ENCODE data around the gene FAM234A.
A peak's percentile ranks its signal among the peaks of the same experiment; 100 is the strongest.
"Not testable (repeated sequence)": the region's sequence is repeated elsewhere in the genome, so short reads cannot be mapped to it uniquely, and the experiment has no call there.

FAM234A gene

GRCh38 chr16:252366-253337, 18.0 kb downstream of the FAM234A start:
- Mint-ChIP-seq H3K9me3 (no peaks in the 10 kb centered on the region), H3K4me1 (peaks cover 19% of the 10 kb centered on the region), H3K4me3 (peak overlapping the region; percentile 74), H3K36me3 (peaks cover 61% of the 10 kb centered on the region), H3K27ac (peak overlapping the region; percentile 81), H3K27me3 (no peaks in the 10 kb centered on the region)
- ATAC-seq: peak; percentile 83

- Mint-ChIP-seq H3K27me3 (no peaks in the 10 kb centered on the region), H3K4me1 (peaks cover 19% of the 10 kb centered on the region), H3K27ac (no peak overlapping the region), H3K4me3 (no peak overlapping the region), H3K36me3 (peaks cover 62% of the 10 kb centered on the region), H3K9me3 (no peaks in the 10 kb centered on the region)
- ATAC-seq: no peak
Measured at GRCh38 chr16:253833-254232, 19.2 kb downstream of the FAM234A start.

DNA sequence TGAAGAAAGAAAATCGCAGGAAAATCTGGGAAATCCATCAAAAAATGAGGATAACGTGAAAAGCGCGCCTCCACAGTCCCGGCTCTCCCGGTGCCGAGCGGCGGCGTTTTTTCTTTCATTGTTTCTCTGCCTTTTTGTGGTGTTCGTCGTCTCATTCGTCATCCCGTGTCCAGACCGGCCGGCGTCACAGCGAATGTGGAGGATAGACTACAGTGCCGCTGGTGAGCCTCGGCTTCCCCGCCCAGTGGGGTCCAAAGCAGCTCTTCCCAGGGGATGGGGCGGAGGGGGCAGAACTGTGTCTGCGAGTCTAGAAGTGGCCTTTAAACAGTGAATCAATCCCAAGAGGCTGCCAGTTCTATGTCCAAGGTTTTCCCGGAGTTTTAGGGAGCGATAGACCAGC, 19.8 kb downstream of the FAM234A start:
- H3K4me1 Mint-ChIP-seq: peaks cover 19% of the 10 kb centered on the region
- H3K27ac Mint-ChIP-seq: no peak overlapping the region
- H3K27me3 Mint-ChIP-seq: no peaks in the 10 kb centered on the region
- peaks cover 62% of the 10 kb centered on the region for H3K36me3 Mint-ChIP-seq
- no peak overlapping the region for H3K4me3 Mint-ChIP-seq
- no peak for ATAC-seq
- H3K9me3 Mint-ChIP-seq: no peaks in the 10 kb centered on the region

DNA sequence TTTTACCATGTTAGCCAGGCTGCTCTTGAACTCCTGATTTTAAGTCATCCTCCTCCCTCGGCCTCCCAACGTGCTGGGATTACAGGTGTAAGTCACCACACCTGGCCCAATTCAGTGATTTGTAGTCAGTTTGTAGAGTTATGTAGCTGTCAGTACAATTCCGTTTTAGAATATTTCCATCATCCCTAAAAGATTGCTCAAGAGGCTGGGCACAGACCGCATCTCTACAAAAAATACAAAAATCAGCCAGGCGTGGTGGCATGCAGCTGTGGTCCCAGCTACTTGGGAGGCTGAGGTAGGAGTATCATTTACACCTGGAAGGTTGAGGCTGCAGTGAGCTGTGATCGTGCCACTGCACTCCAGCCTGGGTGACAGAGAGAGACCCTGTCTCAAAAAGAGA, 20.6 kb downstream of the FAM234A start:
- peaks cover 19% of the 10 kb centered on the region for H3K4me1 Mint-ChIP-seq
- no peak overlapping the region for H3K4me3 Mint-ChIP-seq
- ATAC-seq: no peak
- H3K36me3 Mint-ChIP-seq: peaks cover 63% of the 10 kb centered on the region
- H3K9me3 Mint-ChIP-seq: no peaks in the 10 kb centered on the region
- no peak overlapping the region for H3K27ac Mint-ChIP-seq
- H3K27me3 Mint-ChIP-seq: no peaks in the 10 kb centered on the region

GRCh38 chr16:258091-258490, 23.5 kb downstream of the FAM234A start:
- peaks cover 74% of the 10 kb centered on the region for H3K36me3 Mint-ChIP-seq
- H3K4me3 Mint-ChIP-seq, H3K9me3 Mint-ChIP-seq, H3K4me1 Mint-ChIP-seq, H3K27me3 Mint-ChIP-seq, H3K27ac Mint-ChIP-seq, ATAC-seq: not testable (repeated sequence)

DNA sequence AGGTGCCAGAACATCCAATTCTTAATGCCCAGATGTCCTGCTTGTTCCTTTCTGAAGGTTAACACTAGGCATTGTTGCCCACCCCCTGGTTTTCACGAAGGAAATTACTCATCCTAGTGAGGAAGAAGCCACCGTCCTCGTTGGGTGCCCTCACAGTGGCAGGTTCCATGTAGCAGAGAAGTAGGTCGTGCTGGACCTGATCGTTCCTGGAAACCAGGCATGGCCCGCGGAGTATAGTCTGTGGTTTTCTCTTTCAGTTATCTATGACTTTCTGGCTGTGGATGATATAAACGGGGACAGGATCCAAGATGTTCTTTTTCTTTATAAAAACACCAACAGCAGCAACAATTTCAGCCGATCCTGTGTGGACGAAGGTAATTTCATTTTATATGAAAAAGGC, 24.6 kb downstream of the FAM234A start:
- no peaks in the 10 kb centered on the region for H3K9me3 Mint-ChIP-seq
- no peak overlapping the region for H3K27ac Mint-ChIP-seq
- no peaks in the 10 kb centered on the region for H3K4me1 Mint-ChIP-seq
- no peak overlapping the region for H3K4me3 Mint-ChIP-seq
- no peak for ATAC-seq
- peaks cover 83% of the 10 kb centered on the region for H3K36me3 Mint-ChIP-seq
- H3K27me3 Mint-ChIP-seq: no peaks in the 10 kb centered on the region

GRCh38 chr16:259814-260253, 25.2 kb downstream of the FAM234A start:
- no peaks in the 10 kb centered on the region for H3K9me3 Mint-ChIP-seq

GRCh38 chr16:260326-260725, 25.7 kb downstream of the FAM234A start:
- Mint-ChIP-seq H3K9me3 (no peaks in the 10 kb centered on the region), H3K4me1 (no peaks in the 10 kb centered on the region), H3K36me3 (peaks cover 79% of the 10 kb centered on the region), H3K27me3 (no peaks in the 10 kb centered on the region), H3K27ac (no peak overlapping the region), H3K4me3 (no peak overlapping the region)
- ATAC-seq: no peak

More at GRCh38 chr16:259814-260253, 25.2 kb downstream of the FAM234A start:
- H3K27me3 Mint-ChIP-seq: no peaks in the 10 kb centered on the region
- H3K4me3 Mint-ChIP-seq: no peak overlapping the region
- H3K36me3 Mint-ChIP-seq: peaks cover 79% of the 10 kb centered on the region
- H3K4me1 Mint-ChIP-seq: no peaks in the 10 kb centered on the region
- no peak overlapping the region for H3K27ac Mint-ChIP-seq
- no peak for ATAC-seq

DNA sequence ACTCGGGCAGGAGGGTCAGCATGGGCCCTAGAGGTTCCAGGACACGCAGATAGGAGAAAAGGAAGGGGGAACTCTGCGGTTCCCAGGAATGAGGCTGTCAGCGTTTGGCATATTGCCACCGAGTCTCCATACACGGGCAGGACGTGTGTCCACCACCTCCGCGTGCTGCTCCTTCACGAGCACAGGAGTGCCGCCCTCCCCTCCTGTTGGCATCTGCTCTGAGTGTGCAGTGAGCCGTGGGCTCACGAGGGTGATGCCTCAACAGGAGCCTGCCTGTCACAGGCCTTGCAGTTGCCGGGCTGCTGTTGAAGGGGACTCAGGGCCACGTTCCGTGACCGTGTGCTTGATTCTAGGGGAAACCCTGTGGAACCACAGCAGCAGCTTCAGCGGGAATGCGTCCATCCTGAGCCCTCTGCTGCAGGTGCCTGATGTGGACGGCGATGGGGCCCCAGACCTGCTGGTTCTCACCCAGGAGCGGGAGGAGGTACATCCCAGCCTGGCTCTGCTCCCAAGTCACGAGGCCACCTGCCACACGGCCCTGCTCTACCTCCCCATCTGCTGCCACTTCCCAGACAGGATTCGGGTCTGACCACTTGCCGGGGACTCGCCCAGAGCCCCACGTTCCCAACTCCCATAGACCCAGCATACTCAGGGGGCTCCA, 26.5 kb downstream of the FAM234A start:
- Mint-ChIP-seq H3K4me3 (no peak overlapping the region), H3K27me3 (no peaks in the 10 kb centered on the region), H3K9me3 (no peaks in the 10 kb centered on the region), H3K27ac (no peak overlapping the region), H3K4me1 (no peaks in the 10 kb centered on the region), H3K36me3 (peaks cover 78% of the 10 kb centered on the region)
- no peak for ATAC-seq

DNA sequence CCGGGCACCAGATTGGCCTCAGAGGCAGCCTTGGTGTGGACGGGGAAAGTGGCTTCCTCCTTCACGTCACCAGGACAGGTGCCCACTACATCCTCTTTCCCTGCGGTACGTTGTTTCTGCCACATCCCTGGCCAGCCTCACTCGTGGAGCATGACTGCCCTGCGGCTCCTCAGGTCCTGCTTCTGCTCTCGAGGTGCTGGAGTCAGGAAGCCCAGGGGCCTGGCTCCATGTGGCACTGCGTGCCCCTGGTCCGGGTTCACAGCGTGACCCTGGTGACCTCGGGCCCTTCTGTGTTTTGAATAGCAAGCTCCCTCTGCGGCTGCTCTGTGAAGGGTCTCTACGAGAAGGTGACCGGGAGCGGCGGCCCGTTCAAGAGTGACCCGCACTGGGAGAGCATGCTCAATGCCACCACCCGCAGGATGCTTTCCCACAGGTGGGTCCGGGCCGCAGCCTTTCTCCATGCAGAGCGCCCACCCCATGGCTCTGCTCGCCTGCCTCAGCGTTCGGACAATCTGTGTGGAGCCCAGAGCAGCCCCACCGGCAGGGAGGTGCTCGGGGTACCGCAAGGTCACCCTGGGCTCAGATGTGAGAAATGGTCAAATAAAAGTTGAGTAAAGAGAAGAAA, 27.6 kb downstream of the FAM234A start:
- no peaks in the 10 kb centered on the region for H3K27me3 Mint-ChIP-seq
- no peak for ATAC-seq
- H3K27ac Mint-ChIP-seq: no peak overlapping the region
- no peak overlapping the region for H3K4me3 Mint-ChIP-seq
- peaks cover 69% of the 10 kb centered on the region for H3K36me3 Mint-ChIP-seq
- H3K4me1 Mint-ChIP-seq: no peaks in the 10 kb centered on the region
- no peaks in the 10 kb centered on the region for H3K9me3 Mint-ChIP-seq

GRCh38 chr16:263182-263774, 28.7 kb downstream of the FAM234A start:
- no peak overlapping the region for H3K4me3 Mint-ChIP-seq
- no peak overlapping the region for H3K27ac Mint-ChIP-seq
- H3K36me3 Mint-ChIP-seq: peaks cover 58% of the 10 kb centered on the region
- H3K4me1 Mint-ChIP-seq: no peaks in the 10 kb centered on the region
- ATAC-seq: no peak
- H3K27me3 Mint-ChIP-seq: no peaks in the 10 kb centered on the region
- H3K9me3 Mint-ChIP-seq: no peaks in the 10 kb centered on the region

DNA sequence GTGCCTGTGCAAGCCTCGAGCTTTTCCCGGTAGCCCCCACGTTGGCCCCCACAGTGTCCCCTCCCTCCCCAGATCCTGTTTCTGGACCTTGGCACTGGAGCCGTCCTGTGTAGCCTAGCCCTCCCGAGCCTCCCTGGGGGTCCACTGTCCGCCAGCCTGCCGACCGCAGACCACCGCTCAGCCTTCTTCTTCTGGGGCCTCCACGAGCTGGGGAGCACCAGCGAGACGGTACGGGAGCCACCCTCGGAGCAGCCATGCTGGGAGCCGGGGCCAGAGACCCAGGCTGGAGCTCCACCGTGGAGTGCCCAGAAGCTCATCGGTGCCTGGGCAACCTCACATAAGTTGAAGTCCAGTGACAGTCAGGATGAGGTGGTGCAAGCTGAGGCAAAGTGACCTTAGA, 29.3 kb downstream of the FAM234A start:
- Mint-ChIP-seq H3K4me3 (no peak overlapping the region), H3K27me3 (no peaks in the 10 kb centered on the region), H3K4me1 (no peaks in the 10 kb centered on the region), H3K36me3 (peaks cover 58% of the 10 kb centered on the region), H3K27ac (no peak overlapping the region), H3K9me3 (no peaks in the 10 kb centered on the region)
- no peak for ATAC-seq

- Mint-ChIP-seq H3K9me3 (no peaks in the 10 kb centered on the region), H3K27me3 (no peaks in the 10 kb centered on the region), H3K27ac (no peak overlapping the region), H3K4me1 (no peaks in the 10 kb centered on the region), H3K36me3 (peaks cover 58% of the 10 kb centered on the region), H3K4me3 (no peak overlapping the region)
- ATAC-seq: no peak
Measured at GRCh38 chr16:264440-264951, 29.9 kb downstream of the FAM234A start.

DNA sequence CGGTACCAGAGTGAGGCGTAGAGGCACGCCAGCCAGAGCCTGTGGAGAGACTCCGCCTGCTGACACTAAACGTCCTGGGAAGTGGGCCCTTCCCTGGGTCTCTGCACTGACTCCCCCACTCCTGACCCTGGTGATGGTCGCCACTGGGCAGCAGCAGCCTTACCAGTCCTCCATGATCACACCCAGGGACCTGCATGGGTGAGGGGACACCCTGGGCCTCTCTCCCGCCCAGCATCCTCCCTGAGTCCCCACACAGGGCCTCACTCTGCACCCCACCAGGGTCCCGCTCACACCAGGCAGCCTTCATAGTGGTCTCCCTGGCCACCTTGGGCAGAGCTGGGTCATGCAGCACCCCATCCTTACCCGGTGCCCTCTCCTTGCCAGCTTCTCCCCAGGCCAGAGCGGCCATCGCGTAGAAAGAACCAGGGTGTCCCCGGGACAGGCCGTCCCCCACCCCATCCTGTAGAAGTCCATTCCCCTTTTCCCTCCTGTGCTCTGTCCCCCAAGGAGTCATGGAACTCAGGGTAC, 30.4 kb downstream of the FAM234A start:
- ATAC-seq: no peak
- no peak overlapping the region for H3K4me3 Mint-ChIP-seq
- peaks cover 56% of the 10 kb centered on the region for H3K36me3 Mint-ChIP-seq
- H3K27me3 Mint-ChIP-seq: no peaks in the 10 kb centered on the region
- H3K27ac Mint-ChIP-seq: no peak overlapping the region
- H3K4me1 Mint-ChIP-seq: no peaks in the 10 kb centered on the region
- H3K9me3 Mint-ChIP-seq: no peaks in the 10 kb centered on the region

- no peak for ATAC-seq
- Mint-ChIP-seq H3K27ac (no peak overlapping the region), H3K36me3 (peaks cover 50% of the 10 kb centered on the region), H3K9me3 (no peaks in the 10 kb centered on the region), H3K4me3 (no peak overlapping the region), H3K4me1 (no peaks in the 10 kb centered on the region), H3K27me3 (no peaks in the 10 kb centered on the region)
Measured at GRCh38 chr16:265711-266110, 31.1 kb downstream of the FAM234A start.
